HG03469 (cell line): ENCODE data around the gene AP2A1.

Experiments used
- ATAC-seq: cut with Tn5 transposase; IDR thresholded peaks from one replicate; pipeline ENCODE4 v1.9.1; 2021; ENCODE audit warnings: mild to moderate bottlenecking, moderate library complexity, moderate number of reproducible peaks; ENCODE audit not compliant: unreplicated experiment

The AP2A1 gene

GRCh38 chr19:49766007-49766929, 533 bp upstream of the AP2A1 start:
- ATAC-seq, result peak; percentile 87

GRCh38 chr19:49767381-49767780, 580 bp downstream of the AP2A1 start:
- no peak for ATAC-seq

GRCh38 chr19:49767967-49768581, 1.3 kb downstream of the AP2A1 start:
- ATAC-seq, result no peak

- no peak for ATAC-seq
Observed at GRCh38 chr19:49770529-49770928, 3.7 kb downstream of the AP2A1 start.

DNA sequence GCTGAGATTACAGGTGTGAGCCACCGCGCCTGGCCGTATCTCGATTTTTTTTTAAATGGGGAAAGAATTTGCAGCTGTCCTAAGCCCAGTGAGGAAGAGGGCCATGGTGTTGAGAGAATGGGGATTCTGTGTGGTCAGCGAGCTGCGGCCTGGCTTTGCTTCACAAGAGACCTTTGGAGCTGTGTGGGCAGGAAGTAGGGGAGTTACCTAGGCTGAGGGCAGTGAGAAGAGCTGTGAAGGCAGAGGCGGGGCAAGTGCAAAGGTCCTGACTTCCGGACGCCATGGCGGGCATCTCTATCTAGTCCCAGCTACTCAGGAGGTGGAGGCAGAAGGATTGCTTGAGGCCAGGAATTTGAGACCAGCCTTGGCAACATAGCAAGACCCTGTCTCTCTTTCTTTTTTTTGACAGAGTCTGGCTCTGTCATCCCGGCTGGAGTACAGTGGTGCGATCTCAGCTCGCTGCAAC, 4.9 kb downstream of the AP2A1 start:
- no peak for ATAC-seq

GRCh38 chr19:49772850-49773432, 6.1 kb downstream of the AP2A1 start:
- no peak for ATAC-seq

DNA sequence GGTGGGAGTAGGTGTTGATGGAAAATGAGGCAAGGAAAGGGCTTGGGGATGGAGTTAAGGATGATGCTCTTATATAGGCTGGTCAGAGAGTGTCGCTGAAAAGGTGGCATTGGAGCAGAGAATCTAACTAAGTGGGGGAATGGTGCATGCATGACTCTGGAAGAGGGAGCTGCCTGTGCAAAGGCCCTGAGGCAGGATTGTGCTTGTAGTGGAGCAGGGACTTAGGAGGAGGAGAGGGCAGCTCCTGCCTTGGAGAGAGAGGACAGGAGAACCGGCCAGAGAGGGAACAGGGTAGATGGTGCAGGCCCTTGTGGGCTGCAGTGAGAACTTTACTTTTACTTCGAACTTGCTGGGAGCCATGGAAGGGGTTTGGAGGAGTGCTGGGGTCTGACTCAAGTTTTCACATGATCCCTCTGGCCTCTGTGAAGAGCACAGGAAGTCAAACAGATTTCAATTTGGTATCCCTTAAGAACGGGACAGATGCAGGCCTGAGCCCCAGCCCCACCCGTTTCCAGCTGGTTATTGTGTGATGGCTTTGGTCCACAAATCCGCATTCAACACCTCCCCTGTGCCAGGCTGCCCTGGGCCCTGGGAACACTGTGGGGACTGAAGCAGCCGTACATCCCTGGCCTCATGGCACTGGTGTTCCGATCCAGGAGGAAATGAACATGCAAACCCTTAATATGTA, 7.0 kb downstream of the AP2A1 start:
- ATAC-seq, result no peak

DNA sequence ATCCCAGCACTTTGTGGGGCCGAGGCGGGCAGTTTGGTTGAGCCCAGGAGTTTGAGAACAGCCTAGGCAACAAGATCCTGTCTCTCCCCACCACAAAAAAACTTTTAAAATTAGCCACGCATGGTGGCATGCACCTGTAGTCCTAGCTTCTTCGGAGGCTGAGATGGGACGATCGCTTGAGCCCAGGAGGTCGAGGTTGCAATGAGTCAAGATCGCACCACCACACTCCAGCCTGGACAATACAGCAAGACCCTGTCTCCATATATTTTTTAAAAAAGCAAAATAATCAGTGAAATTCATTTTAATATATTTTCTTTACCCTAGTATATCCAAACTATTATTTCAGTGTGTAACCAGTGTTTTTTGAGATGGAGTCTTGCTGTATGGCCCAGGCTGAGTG, 8.2 kb downstream of the AP2A1 start:
- ATAC-seq, result no peak

DNA sequence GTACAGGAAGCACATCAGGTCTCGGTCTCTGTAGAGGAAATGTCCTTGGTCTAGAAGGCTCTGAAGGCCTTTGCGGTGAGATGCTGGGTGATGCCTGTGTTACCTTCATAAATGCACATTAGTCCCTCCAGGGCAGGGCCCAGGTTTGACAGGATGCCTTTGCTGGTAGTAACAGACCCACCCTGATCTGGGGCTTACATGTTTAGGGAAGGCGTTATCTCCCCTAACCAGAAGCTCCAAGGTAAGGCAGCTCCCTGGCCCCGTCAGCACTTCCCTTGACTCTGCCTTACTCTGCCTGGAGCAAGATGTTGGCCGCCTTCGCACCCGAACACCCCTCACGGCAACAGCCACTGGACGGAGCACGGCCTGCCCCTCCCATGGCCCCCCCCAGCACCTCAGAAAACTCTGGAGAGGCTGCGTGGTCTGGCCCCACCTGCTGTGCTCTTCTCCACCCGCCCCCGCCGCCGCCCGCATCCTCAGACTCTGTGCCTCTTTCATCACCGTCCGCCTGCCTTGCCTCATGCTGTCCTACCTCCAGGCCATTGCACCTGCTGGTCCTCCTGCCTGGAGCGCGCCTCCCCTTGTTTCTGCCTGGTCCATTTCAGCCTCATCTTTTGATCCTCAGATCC, 9.1 kb downstream of the AP2A1 start:
- ATAC-seq, result no peak

- no peak for ATAC-seq
Observed at GRCh38 chr19:49776371-49776764, 9.6 kb downstream of the AP2A1 start.

DNA sequence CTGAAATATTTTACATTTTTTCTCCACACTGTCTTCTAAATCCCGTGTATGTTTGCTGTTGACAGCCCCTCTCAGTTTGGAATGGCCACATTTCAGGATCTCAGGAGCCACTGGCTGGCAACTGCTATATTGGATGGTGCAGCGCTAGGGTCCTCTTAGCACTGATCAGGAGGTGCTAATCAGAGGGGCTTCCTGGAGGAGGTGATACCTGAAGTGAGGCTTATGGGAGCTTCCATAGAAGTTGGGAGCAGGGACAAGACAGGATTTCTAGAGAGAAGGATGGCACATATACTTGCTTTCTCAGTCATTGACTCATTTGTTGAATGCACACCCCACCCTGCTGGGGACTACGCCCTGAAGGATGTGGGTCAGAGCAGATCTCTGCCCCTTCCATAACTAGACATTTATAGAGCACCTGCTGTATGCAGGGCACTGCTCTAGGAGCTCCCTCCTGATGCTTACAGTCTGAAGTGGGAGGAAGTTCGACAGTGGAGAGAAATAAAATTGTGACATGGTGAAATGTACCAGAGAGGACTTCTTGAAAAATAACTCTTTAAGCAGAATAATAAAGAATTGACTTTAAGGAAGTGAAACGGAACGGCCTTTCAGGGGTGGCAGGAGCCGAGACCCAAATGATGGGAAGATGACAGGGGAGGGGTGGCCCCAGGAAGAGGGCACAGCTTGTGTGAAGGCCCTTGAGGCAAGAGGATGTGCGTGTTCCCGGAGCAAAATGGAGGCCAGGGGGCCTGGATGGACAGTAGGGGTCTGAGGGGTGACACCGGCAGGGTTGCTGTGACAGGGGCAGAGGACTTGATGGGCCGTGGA, 13.1 kb downstream of the AP2A1 start:
- no peak for ATAC-seq

- no peak for ATAC-seq
Observed at GRCh38 chr19:49780861-49781260, 14.1 kb downstream of the AP2A1 start.

GRCh38 chr19:49781394-49781793, 14.6 kb downstream of the AP2A1 start:
- ATAC-seq, result no peak

- ATAC-seq, result no peak
Observed at GRCh38 chr19:49782515-49782914, 15.7 kb downstream of the AP2A1 start.

DNA sequence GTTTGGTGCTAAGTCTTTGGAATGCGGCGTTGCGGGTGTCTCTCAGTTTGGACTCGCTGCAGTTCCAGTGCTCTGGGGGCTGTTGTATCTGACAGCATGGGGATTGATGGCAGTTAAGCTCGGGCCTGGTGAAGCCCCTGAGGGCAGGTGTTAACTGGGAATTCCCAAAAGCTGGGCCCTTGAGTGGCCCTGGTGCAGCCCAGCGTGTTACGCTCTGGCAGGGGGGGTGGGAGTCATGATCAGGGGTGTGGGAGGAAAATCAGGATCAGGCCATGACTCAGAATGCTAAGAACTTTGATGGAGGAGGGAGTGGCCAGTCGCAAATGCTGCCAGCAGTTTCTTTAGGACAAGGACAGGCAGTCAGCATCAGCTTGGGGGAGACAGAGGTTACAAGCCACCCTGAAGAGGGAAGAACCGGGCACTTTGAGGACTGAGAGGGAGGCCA, 19.6 kb downstream of the AP2A1 start:
- ATAC-seq, result no peak

DNA sequence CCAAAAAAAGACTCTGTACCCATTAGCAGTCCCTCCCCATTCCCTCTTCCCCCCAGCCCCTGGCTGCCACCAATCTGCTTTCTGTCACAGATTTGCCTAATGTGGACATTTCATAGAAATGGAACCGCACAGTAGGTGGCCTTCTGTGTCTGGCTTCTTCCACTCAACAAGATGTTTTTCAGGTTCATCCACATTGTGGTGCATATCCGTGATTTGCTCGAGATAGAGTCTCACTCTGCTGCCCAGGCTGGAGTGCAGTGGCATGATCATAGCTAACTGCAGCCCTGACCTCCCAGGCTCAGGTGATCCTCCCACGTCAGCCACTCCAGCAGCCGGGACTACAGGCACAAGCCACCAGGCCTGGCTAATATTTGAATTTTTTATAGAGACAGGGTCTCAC, 20.9 kb downstream of the AP2A1 start:
- no peak for ATAC-seq

DNA sequence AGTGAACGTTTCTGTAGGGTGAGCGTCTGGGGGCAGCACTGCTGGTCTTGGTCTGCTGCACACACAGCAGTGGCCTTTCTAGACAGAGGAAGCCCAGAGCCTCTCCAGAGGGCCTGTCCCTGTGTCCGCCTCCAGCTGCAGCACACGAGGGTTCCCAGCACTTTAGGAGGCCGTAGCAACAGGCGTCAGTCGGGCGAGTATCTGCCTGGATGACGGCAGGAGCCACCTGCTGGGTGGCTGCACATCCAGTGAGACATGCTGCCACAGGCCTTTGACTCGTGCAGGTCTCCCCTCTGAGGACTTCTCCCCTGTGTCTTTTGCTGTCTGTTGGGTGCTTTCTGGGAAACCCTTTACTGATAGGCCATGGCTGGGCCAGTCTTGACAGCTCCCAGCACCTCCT, 22.1 kb downstream of the AP2A1 start:
- ATAC-seq, result no peak

DNA sequence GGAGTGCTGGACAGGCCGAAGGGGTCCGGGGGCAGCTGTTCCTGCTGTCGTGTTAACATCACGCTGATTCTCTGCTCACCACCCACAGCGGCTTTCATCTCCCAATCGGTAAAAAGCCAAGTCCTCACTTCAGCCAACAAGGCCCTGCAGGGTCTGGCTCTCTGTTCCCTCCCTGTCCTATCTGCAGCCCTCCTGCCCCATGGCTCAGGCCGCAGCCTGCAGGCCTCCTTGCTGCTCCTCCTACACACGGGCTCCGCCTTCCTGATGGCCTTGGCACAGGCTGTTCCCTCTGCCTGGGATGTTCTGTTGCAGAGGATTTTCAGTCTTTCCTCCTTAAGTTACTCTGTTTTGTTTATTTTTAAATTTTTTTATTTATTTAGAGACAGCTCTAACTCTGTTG, 24.1 kb downstream of the AP2A1 start:
- no peak for ATAC-seq

GRCh38 chr19:49791776-49792445, 25.1 kb downstream of the AP2A1 start:
- ATAC-seq, result no peak
